Tibial nerve (tissue), 4 donors: ENCODE measurements around the gene FSTL4.

Source experiments
- EP300 ChIP-seq, 2 donors: sonication (generic); formaldehyde crosslinking; IDR thresholded peaks; one replicate each; pipeline ENCODE4 v1.6.1; 2017; ENCODE audit warnings: antibody characterized with exemption in 2 of 2, mild to moderate bottlenecking in 1 of 2
- POLR2A ChIP-seq, 2 donors: fragments of 450-650 bp; IDR thresholded peaks; one replicate each; pipeline ENCODE4 v1.6.1; 2017; ENCODE audit warnings: antibody characterized with exemption in 2 of 2, mild to moderate bottlenecking in 2 of 2, moderate library complexity in 2 of 2
- TF ChIP-seq, protein P1 (sequence below), 5 experiments: fragments of 200-600 bp in 3 of 5; fragments of 450-650 bp in 2 of 5; sonication (generic) in 3 of 5; IDR thresholded peaks; one replicate each; pipeline ENCODE4 v1.5.1; 2016 to 2019; ENCODE audit warnings: antibody characterized with exemption in 5 of 5, mild to moderate bottlenecking in 3 of 5, moderate library complexity in 2 of 5

DNA sequence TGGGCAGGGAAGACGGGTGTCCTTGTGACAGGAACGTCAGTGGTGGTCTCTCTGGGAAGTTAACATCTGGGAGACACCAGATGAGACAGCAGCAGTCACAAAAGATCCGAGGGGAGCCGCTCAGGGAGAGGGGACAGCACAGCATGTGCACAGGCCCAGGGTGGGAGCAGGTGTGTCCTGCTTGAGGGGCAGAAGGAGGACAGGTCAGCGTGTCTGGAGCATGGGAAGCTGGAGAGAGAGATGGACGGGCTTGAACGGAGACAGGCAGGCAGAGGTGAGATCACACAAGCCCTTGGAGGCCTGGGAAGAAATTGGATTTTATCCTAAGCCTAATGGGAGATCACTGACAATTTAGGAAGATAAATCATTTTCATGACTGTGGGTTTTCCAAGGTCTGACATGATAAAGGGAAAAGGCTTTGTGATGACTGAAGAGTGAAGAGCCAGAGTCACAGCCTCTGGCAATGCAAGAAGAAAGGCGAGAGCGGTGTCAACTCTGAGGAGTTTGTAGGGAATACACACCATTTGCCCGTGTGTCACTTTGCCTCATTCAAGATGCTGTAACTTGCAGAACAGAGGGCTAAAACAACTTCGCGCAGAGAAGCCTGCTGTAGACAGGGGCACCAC, 88.3 kb downstream of the FSTL4 start:
- TF ChIP-seq, protein P1, sequence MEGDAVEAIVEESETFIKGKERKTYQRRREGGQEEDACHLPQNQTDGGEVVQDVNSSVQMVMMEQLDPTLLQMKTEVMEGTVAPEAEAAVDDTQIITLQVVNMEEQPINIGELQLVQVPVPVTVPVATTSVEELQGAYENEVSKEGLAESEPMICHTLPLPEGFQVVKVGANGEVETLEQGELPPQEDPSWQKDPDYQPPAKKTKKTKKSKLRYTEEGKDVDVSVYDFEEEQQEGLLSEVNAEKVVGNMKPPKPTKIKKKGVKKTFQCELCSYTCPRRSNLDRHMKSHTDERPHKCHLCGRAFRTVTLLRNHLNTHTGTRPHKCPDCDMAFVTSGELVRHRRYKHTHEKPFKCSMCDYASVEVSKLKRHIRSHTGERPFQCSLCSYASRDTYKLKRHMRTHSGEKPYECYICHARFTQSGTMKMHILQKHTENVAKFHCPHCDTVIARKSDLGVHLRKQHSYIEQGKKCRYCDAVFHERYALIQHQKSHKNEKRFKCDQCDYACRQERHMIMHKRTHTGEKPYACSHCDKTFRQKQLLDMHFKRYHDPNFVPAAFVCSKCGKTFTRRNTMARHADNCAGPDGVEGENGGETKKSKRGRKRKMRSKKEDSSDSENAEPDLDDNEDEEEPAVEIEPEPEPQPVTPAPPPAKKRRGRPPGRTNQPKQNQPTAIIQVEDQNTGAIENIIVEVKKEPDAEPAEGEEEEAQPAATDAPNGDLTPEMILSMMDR (IDR thresholded peaks at IDR 0.05): no peak
- no peak for TF ChIP-seq EP300 (IDR thresholded peaks at IDR 0.05)
- TF ChIP-seq POLR2A (IDR thresholded peaks at IDR 0.05): no peak
